ENCODE measurements around the gene EFL1. TPM values are rescaled to one million over a fixed set of nuclear protein-coding genes. Genes with fewer than 3 reads are reported as not detected.

Gene EFL1
- total RNA-seq, 1 experiment from 2014 or later, result 21.6 TPM

- peak; percentile 80 for DNase-seq (ENCODE audit: low read depth)
Observed at GRCh38 chr15:82159922-82160321, 102.6 kb downstream of the EFL1 start.

GRCh38 chr15:82158811-82159210, 103.7 kb downstream of the EFL1 start:
- peak; percentile 20 for DNase-seq (ENCODE audit: low read depth)

GRCh38 chr15:82150645-82151044, 111.9 kb downstream of the EFL1 start:
- no peak for DNase-seq (ENCODE audit: low read depth)

GRCh38 chr15:82146990-82147461, 115.5 kb downstream of the EFL1 start:
- peak; percentile 78 for DNase-seq (ENCODE audit: low read depth)

- no peak for DNase-seq (ENCODE audit: low read depth)
Observed at GRCh38 chr15:82146576-82146975, 116.0 kb downstream of the EFL1 start.

DNA sequence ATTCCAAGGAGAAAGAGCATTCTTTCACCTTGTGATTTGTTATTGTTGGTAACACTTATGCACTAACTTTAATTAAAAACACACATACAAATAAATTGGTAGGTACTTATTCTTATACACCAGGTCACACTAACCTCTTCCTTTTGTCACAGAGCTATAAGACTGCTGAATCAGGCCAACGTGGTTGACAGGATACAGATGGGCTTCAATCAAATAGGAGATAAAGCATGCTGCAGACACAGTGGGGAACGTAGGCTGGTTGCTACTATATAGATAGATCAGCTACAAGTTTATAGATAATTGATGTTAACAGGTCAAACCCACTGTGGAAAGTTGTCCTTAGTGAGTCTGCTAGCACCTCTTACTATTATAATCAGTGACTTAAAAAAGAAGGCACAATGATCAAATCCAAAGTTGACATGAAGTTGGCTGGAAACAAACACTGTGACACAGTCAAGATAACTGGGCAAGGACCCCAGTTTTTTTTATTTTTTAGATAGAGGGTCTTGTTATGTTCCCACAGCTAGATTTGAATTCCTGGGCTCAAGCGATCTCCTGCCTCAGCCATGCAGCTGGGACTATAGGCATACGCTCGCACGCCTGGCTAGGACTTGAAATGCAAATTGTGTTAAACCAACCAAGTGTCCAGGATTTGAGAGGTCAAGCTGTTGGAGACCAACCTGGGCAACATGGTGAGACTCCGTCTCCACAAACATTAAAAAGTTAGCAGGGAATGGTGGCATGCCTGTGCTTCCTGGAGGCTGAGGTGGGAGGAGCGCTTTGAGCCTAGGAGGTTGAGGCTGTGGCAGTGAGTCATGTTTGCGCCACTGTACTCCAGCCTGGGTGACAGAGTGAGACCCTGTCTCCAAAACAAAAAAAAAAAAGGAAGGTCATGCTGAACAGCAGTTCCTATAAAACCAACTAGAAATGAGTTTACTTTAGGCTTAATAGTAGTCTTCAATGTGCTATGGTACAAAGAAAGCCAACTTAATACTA, 118.8 kb downstream of the EFL1 start:
- DNase-seq (ENCODE audit: low read depth), result no peak

GRCh38 chr15:82140886-82141285, 121.6 kb downstream of the EFL1 start:
- DNase-seq (ENCODE audit: low read depth), result no peak

GRCh38 chr15:82139823-82140268, 122.7 kb downstream of the EFL1 start:
- peak; percentile 25 for DNase-seq (ENCODE audit: low read depth)

GRCh38 chr15:82138306-82138705, 124.2 kb downstream of the EFL1 start:
- DNase-seq (ENCODE audit: low read depth), result no peak

DNA sequence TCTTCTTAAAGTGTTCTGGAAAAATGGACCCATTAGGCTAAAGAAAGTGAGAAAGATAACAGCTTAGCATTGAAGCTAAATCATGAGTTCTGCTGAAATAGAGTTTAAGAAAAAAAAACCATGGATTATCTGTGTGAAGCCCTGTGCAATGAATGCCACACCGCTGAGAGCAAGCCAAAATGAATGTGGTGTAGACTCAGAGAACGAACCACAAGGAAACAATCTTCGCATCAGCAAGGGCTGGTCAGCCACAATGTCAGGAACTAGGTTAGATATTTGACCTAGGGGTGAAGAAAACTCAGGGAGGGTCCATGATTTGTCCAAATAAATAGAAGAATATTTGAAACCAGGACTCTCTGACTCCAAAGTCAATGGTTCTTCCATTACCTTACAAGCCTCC, 125.3 kb downstream of the EFL1 start:
- DNase-seq (ENCODE audit: low read depth), result peak; percentile 37

DNA sequence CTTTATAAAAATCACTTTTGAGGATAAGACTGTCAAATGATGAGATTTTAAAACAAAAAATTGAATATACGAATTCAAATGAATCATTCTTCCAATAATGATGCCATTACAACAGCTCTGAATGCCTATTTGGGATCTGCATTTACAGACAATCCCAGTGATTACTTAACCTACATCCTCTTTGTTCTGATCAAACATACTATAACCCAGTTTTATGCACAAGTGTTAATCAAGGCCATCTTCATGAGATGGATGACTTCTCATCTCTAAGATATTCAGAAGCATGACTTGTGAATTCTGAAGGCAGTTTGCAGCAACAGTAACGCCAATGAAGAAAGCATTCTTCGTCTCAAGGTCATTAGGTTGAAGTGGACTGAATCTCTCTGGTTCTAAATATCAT, 126.4 kb downstream of the EFL1 start:
- no peak for DNase-seq (ENCODE audit: low read depth)

DNA sequence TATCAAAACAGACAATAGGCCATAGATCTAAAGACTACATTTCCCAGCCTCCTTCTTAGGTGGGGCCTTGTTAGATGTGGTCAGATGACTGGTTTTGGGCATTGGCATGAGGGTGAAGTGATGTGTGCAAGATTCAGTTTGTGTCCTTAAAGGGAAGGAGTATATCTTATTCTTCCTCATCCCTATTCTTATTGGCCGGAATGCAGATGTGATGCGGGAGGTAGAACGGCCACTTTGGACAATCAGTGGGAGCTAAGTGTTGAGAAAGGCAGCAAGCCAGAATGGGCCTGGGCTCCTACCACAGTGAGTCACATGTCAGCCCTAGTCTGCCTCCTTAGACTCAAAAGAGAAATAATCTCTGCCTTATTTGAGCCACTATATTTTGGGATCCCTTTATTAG, 126.9 kb downstream of the EFL1 start:
- DNase-seq (ENCODE audit: low read depth), result peak; percentile 88

- no peak for DNase-seq (ENCODE audit: low read depth)
Observed at GRCh38 chr15:82134461-82134860, 128.1 kb downstream of the EFL1 start.

DNA sequence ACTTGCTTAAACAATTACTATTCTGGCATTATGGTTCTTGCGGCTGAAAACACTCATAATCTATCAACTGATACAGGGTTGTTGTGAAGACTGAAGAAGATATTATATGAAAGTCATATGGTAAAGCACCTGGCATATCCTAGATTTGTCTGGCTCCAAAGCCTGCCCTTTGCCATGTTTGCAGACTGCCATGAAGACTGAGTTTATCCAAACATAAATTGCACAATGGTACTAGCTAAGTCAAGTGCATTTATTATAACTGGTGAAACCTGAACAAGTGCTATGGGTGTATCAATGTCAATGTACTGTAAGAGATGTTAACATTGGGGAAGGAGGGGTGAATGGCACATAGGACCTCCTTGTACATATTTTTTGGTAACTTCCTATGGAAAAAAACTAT, 129.3 kb downstream of the EFL1 start:
- DNase-seq (ENCODE audit: low read depth), result no peak

- DNase-seq (ENCODE audit: low read depth), result peak; percentile 95
Observed at GRCh38 chr15:82132742-82133141, 129.8 kb downstream of the EFL1 start.

- peak; percentile 42 for DNase-seq (ENCODE audit: low read depth)
Observed at GRCh38 chr15:82132096-82132495, 130.4 kb downstream of the EFL1 start.

GRCh38 chr15:82130248-82130647, 132.3 kb downstream of the EFL1 start:
- peak; percentile 16 for DNase-seq (ENCODE audit: low read depth)

DNA sequence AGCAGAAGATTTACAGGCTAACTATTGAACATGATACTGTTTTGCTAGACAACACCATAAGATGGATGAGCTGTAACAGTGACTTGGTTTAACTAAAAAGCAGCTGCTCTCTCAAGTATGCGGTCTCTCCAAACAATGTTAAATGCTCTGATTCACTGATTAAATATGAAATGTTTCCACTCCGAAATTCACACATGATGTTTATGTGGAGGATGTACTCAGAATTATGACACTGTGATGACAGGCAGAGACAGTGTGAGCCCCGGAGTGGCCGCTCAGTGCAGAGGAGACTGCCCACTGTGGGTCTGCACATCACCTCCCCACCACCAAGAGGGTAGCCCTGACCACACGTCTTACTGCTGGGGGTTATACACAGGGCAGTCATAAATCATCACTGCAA, 132.8 kb downstream of the EFL1 start:
- peak; percentile 87 for DNase-seq (ENCODE audit: low read depth)

DNA sequence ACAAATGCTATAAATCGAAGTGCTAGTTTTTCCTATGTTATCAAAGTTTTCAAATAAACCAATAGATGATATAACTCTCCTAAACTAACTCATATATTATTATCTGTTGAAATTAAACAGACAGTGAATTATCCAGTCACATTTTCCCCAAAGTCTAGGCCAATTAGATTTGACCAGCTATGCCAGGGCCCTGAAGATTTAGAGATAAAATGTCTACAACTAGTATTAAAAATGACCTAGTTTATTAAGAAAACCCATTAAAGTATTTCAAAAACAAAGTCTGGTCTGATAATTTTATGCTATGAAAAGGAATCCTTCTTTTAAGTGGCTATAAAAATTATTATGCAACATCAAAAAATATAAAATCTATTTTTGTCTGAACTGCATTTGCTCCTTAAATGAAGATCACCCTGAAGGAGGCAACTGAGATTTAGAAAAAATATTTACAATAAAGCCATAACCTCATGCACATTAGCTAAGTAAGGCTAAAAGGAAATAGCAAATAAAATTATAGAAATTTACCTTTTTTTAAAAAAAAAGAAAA, 133.3 kb downstream of the EFL1 start:
- DNase-seq (ENCODE audit: low read depth), result no peak

- DNase-seq (ENCODE audit: low read depth), result peak; percentile 35
Observed at GRCh38 chr15:82128401-82129148, 134.0 kb downstream of the EFL1 start.

DNA sequence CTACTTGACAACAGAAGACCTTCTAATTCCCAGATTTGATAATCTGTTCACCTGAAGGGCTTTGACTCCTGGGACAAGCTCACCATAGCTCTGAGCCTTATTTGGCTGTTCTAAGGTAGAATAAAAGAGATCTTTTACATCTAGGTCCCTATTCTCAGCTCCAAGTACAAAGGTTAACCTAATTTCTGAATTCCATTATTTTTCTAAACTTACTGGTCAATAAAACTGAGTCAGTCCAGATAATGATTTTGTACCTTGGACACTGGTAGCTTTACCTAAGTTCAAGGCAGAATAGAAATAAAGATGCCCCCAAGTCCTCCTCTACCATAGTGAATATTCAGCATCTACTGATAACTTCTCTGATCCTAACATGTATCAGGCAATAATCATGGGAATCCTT, 135.0 kb downstream of the EFL1 start:
- no peak for DNase-seq (ENCODE audit: low read depth)

- peak; percentile 36 for DNase-seq (ENCODE audit: low read depth)
Observed at GRCh38 chr15:82126346-82126745, 136.2 kb downstream of the EFL1 start.

All from Daoy (cell line).